ENCODE data around the gene DCTD. TPM values are rescaled to one million over a fixed set of nuclear protein-coding genes. Genes with fewer than 3 reads are reported as not detected.

The DCTD gene
- total and polyA plus RNA-seq, 4 donors: 36.9 to 52.9 (median 44.7) TPM

GRCh38 chr4:182869697-182870096 is 47.5 kb downstream of the DCTD start:
- no peak overlapping the region for H3K9ac ChIP-seq (ENCODE audit: low read depth in 1 of 2, low read length in 2 of 2)
- no peak for DNase-seq (ENCODE audit: low spot score)
- no peaks in the 10 kb centered on the region for H3K27me3 ChIP-seq (ENCODE audit: control insufficient read depth in 4 of 4, insufficient read depth in 4 of 4, low read length in 3 of 4)
- WGBS: 72% methylated on average over 4 of the region's 4 CpGs
- TF ChIP-seq ATF3 (IDR thresholded peaks at IDR 0.05) (no peak), FOXA1 (IDR thresholded peaks at IDR 0.05) (no peak), HNF4G (IDR thresholded peaks at IDR 0.05) (no peak), RXRA (IDR thresholded peaks at IDR 0.05) (no peak), REST (IDR thresholded peaks at IDR 0.05) (no peak), RAD21 (IDR thresholded peaks at IDR 0.05) (no peak), NR2F2 (IDR thresholded peaks at IDR 0.05) (no peak)
- TF ChIP-seq, protein P1, sequence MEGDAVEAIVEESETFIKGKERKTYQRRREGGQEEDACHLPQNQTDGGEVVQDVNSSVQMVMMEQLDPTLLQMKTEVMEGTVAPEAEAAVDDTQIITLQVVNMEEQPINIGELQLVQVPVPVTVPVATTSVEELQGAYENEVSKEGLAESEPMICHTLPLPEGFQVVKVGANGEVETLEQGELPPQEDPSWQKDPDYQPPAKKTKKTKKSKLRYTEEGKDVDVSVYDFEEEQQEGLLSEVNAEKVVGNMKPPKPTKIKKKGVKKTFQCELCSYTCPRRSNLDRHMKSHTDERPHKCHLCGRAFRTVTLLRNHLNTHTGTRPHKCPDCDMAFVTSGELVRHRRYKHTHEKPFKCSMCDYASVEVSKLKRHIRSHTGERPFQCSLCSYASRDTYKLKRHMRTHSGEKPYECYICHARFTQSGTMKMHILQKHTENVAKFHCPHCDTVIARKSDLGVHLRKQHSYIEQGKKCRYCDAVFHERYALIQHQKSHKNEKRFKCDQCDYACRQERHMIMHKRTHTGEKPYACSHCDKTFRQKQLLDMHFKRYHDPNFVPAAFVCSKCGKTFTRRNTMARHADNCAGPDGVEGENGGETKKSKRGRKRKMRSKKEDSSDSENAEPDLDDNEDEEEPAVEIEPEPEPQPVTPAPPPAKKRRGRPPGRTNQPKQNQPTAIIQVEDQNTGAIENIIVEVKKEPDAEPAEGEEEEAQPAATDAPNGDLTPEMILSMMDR (IDR thresholded peaks at IDR 0.05; ENCODE audit: low read depth, low read length, missing input control): no peak
- peaks cover 0 to 8% (median 3%) of the 10 kb centered on the region in 4 donors for H3K36me3 ChIP-seq (ENCODE audit: control insufficient read depth in 4 of 4, insufficient read depth in 3 of 4, low read depth in 1 of 4, low read length in 3 of 4)
- no peaks in the 10 kb centered on the region for H3K4me1 ChIP-seq (ENCODE audit: control insufficient read depth in 4 of 4, insufficient read depth in 4 of 4, low read length in 3 of 4)
- H3K27ac ChIP-seq (ENCODE audit: low read depth in 1 of 2, low read length in 2 of 2): no peak overlapping the region
- H3K9me3 ChIP-seq (ENCODE audit: control insufficient read depth in 4 of 4, low read length in 3 of 4): no peaks in the 10 kb centered on the region
- no peak overlapping the region for H3K4me3 ChIP-seq (ENCODE audit: low read depth in 1 of 3, low read length in 3 of 3)

- WGBS: 84% methylated on average over 5 of the region's 5 CpGs
- Histone ChIP-seq H3K9ac (ENCODE audit: low read depth in 1 of 2, low read length in 2 of 2) (no peak overlapping the region), H3K4me3 (ENCODE audit: low read depth in 1 of 3, low read length in 3 of 3) (no peak overlapping the region), H3K27ac (ENCODE audit: low read depth in 1 of 2, low read length in 2 of 2) (no peak overlapping the region), H3K27me3 (ENCODE audit: control insufficient read depth in 4 of 4, insufficient read depth in 4 of 4, low read length in 3 of 4) (no peaks in the 10 kb centered on the region), H3K36me3 (ENCODE audit: control insufficient read depth in 4 of 4, insufficient read depth in 3 of 4, low read depth in 1 of 4, low read length in 3 of 4) (no peaks in the 10 kb centered on the region), H3K9me3 (ENCODE audit: control insufficient read depth in 4 of 4, low read length in 3 of 4) (no peaks in the 10 kb centered on the region), H3K4me1 (ENCODE audit: control insufficient read depth in 4 of 4, insufficient read depth in 4 of 4, low read length in 3 of 4) (peaks cover 0 to 23% (median 14%) of the 10 kb centered on the region in 4 donors)
- TF ChIP-seq RAD21 (IDR thresholded peaks at IDR 0.05) (no peak), HNF4G (IDR thresholded peaks at IDR 0.05) (no peak), FOXA2 (IDR thresholded peaks at IDR 0.05) (no peak), NR2F2 (IDR thresholded peaks at IDR 0.05) (no peak), YY1 (IDR thresholded peaks at IDR 0.05) (no peak), EGR1 (IDR thresholded peaks at IDR 0.05; ENCODE audit: low read depth in 2 of 2) (no peak), SP1 (IDR thresholded peaks at IDR 0.05) (no peak), JUND (IDR thresholded peaks at IDR 0.05) (no peak), TAF1 (conservative IDR thresholded peaks at IDR 0.05) (no peak), MAX (IDR thresholded peaks at IDR 0.05) (no peak), ZBTB33 (IDR thresholded peaks at IDR 0.05) (no peak), ATF3 (IDR thresholded peaks at IDR 0.05) (no peak), GABPA (IDR thresholded peaks at IDR 0.05 in 1 of 2, conservative IDR thresholded peaks at IDR 0.05 in 1 of 2) (no peak), FOXA1 (IDR thresholded peaks at IDR 0.05) (no peak), HNF4A (conservative IDR thresholded peaks at IDR 0.05) (no peak)
- TF ChIP-seq, protein P1 (IDR thresholded peaks at IDR 0.05; ENCODE audit: low read depth, low read length, missing input control): no peak
- no peak for DNase-seq (ENCODE audit: low spot score)
Measured at GRCh38 chr4:182866746-182867145, 50.4 kb downstream of the DCTD start.

Data from liver (tissue), 9 donors.